ENCODE measurements around the gene CROCC2.

Gene CROCC2

DNA sequence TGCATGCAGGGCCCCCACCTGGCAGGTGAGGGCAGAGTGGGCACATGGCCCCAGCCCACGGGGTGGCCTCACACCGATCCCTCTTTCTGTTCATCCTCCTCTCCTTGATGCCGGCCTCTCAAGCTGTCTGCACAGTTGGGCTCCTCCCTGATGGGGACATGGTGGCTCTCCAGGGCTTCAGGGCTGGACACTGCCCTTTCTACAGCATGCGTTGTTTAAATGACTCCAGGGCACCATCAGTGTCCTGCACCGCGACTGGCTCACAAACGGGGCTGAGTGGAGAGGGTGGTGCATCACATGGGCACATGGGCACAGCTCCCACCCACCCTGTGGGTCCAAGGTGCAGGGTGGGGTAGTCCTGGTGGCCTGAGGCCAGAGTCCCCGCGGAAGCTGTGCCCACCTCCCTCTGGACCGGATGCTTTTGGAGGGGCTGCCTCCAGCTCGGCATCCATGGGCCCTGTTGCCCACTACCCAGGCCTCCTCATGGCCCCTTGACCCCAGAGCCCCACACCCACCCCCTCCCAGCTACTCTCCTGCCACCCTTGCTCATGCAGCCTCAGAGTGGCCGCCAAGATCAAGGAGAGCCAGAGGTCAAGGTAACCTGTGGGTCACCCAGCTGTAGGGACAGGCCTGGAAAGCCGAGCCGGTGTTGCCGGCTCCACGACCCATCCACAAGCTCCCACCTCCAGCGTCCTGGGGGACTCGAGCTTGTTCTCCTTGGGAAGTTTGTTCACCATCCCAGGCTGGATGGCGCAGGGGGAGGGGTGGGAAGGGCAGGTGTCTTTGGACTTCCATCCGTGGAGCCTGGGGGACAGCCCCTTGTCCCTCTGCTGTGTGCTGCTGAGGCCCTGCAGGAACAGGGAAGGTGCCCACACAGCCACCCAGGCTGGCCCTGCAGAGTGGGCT, 80.0 kb downstream of the CROCC2 start:
- TF ChIP-seq, protein P1, sequence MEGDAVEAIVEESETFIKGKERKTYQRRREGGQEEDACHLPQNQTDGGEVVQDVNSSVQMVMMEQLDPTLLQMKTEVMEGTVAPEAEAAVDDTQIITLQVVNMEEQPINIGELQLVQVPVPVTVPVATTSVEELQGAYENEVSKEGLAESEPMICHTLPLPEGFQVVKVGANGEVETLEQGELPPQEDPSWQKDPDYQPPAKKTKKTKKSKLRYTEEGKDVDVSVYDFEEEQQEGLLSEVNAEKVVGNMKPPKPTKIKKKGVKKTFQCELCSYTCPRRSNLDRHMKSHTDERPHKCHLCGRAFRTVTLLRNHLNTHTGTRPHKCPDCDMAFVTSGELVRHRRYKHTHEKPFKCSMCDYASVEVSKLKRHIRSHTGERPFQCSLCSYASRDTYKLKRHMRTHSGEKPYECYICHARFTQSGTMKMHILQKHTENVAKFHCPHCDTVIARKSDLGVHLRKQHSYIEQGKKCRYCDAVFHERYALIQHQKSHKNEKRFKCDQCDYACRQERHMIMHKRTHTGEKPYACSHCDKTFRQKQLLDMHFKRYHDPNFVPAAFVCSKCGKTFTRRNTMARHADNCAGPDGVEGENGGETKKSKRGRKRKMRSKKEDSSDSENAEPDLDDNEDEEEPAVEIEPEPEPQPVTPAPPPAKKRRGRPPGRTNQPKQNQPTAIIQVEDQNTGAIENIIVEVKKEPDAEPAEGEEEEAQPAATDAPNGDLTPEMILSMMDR (IDR thresholded peaks at IDR 0.05), result no peak

DNA sequence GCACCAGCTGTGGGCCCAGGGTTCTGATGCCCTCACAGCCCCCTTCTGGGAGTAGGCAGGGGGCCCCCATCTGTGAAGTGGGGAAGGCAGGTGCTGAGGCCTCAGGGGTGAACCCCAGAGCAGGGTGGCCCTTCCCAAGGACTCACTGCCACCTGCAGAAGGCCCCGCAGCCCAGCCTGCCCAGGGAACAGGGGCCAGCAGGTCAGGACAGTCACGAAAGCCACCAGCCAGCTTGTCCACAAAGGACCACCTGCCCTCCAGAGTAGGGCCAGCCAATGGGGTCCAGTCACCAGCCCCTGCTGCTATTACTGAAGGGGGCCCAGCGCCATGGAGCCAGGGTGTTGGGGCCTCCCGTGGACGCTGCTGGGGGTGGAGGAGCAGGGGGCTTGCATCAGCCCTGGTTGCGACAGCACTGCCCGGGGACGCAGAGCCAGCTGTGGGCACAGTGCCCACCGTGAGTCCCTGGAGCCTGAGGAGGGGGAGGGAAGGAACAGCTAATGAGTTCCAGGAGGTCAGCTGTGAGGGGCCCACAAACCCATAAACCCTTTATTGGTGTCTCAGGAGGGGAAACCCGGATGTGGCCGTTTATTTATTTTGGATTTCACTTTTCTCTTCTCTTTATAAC, 80.8 kb downstream of the CROCC2 start:
- TF ChIP-seq, protein P1 (IDR thresholded peaks at IDR 0.05), result no peak

DNA sequence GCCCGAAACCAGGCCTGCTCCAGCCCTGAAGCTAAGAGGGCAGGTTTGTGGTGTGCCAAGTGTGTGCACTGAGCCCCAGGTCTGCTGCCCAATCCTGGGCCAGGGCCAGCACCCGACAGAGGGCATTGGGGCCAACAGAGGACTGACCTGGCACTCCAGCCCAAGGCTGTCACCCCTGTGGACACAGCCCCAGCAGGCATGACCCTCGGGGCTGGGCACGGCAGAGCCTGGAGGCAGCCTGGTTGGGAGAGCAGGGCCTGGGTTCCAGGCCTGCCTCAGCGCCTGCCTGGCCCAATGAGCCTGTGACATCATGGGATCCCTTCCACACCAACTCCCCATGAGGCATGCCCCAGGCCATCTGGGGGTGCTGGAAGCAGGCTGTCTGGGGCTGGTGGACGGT, 81.5 kb downstream of the CROCC2 start:
- TF ChIP-seq, protein P1 (IDR thresholded peaks at IDR 0.05), result no peak

DNA sequence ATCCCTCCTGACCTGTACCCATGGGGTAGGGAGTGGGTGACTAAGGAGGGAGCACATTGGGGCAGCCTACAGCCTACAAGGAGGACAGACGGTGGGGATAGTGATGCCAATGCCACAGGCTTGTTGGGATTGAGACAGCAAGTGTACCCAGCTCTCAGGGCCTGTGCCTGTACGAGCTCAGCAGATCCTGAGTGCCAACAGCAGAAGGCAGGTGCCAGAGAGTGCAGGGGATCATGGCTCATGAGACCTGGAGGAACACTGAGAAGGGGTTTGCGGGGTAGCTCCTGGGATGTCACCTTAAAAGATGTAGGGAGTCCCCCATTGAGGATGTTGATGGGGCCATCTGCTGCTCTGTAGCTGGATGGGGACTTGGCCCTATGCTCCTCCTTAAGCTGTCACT, 82.0 kb downstream of the CROCC2 start:
- TF ChIP-seq, protein P1 (IDR thresholded peaks at IDR 0.05), result no peak

DNA sequence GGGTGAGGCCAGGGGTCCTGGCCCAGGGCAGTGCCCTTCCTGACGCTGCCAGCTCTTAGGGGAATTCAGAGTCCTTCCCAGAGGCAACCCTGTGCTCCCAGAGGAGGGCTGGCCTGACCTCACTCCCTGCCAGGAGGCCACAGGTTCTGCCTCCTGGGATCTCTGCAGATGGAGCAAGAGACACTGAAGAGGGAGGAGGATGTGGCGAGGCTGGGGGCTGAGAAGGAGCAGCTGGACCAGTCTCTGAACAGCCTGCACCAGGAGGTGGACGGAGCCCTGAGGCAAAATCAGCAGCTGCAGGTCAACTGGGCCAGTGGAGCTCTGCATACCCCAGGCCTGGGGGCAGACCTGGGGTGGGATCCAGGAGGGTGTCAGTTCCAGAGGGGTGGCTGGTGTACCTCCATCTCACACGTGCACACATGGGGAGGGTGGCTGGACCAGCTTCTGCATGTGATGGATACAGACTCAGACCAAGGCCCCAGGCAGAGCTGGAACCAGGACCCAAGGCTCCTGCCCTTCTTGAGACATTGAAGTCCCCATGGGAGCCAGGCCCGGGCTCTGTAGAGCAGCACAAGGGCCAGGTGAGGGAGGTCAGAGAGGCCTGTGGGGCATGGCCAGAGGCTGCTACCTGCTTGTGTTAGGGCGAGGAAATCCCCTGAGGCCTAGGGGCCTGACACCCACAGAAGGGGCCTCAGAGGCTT, 82.6 kb downstream of the CROCC2 start:
- TF ChIP-seq, protein P1 (IDR thresholded peaks at IDR 0.05), result no peak

DNA sequence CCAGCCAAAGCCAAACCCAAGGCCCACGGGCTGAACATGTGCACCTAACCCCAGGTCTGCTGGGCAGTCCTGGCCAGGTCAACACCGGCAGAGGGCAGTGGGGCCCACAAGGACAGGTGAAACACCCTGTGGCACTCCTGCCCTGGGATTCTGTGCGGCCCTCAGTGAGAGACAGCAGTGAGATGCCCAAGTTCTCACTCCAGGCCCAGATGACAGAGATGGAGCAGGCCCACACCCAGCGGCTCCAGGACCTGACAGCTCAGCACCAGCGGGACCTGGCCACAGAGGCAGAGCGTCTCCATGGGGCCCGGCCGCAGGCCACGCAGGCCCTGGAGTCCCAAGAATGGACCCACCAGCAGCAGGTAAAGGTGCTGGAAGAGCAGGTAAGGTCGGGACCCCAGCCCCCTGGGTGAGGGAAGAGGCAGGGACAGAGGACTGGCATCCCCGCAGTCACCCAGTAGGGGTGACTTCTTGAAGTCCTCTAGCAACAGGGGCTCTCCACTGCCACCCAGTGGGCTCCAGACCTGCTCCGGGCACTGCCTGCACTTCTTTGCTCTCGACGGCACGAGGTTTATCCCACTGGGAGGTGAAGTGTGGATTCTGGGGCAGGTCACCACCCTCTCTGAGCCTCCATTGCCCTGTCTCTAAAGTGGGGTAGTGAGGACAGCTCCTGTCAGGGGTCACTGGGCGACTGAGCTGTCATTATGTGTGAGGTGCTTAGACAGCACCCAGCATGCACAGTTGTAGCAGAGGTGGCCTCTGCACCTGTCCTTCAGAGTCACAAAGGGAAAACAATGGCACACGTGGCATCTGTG, 83.5 kb downstream of the CROCC2 start:
- TF ChIP-seq, protein P1 (IDR thresholded peaks at IDR 0.05), result 0 out of 2 replicates have a peak, but pooled peaks have one; percentile 13

DNA sequence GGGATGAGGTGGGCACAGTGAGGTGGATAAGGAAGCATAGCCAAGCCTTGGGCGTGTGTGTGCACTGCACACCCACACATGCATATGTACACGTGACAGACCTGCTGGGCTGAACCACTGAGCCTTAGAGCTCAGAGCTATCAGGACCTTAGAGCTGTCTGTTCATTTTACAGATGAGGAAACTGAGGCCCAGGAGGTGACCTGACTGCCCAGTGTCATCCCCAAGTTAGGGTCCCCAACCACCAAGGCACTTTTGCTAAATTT, 84.1 kb downstream of the CROCC2 start:
- TF ChIP-seq, protein P1 (IDR thresholded peaks at IDR 0.05), result no peak

All from LNCAP (cell line).